Measurements from ENCODE around the gene SGF29.
"Not testable (repeated sequence)": the region's sequence is repeated elsewhere in the genome, so short reads cannot be mapped to it uniquely, and the experiment has no call there.

The SGF29 gene

GRCh38 chr16:28553776-28554633 lies at the start of gene SGF29:
Gene SGF29, plus strand, starts transcription at chr16:28553920. Its CDS starts 27,150 bp downstream, at chr16:28581070.
- TF ChIP-seq ZNF274 (IDR thresholded peaks at IDR 0.05; ENCODE audit: low read depth, low read length), result no peak
- H3K4me3 ChIP-seq (ENCODE audit: low read length), result peak within 1 kb of the TSS; percentile 66

GRCh38 chr16:28504707-28505404 lies 48.9 kb upstream of the SGF29 start:
- TF ChIP-seq ZNF274 (IDR thresholded peaks at IDR 0.05; ENCODE audit: low read depth, low read length), result no peak
- H3K4me3 ChIP-seq (ENCODE audit: low read length), result no peak overlapping the region

GRCh38 chr16:28505489-28506137 lies 48.1 kb upstream of the SGF29 start:
- no peak overlapping the region for H3K4me3 ChIP-seq (ENCODE audit: low read length)
- TF ChIP-seq ZNF274 (IDR thresholded peaks at IDR 0.05; ENCODE audit: low read depth, low read length), result no peak

GRCh38 chr16:28511031-28511430 lies 42.7 kb upstream of the SGF29 start:
- H3K4me3 ChIP-seq (ENCODE audit: low read length), result no peak overlapping the region
- TF ChIP-seq ZNF274 (IDR thresholded peaks at IDR 0.05; ENCODE audit: low read depth, low read length), result no peak

- no peak overlapping the region for H3K4me3 ChIP-seq (ENCODE audit: low read length)
- no peak for TF ChIP-seq ZNF274 (IDR thresholded peaks at IDR 0.05; ENCODE audit: low read depth, low read length)
These were observed 41.6 kb upstream of the SGF29 start for GRCh38 chr16:28511801-28512789.

- H3K4me3 ChIP-seq (ENCODE audit: low read length), result no peak overlapping the region
- no peak for TF ChIP-seq ZNF274 (IDR thresholded peaks at IDR 0.05; ENCODE audit: low read depth, low read length)
These were observed 40.1 kb upstream of the SGF29 start for GRCh38 chr16:28513484-28514181.

GRCh38 chr16:28514246-28514645 lies 39.5 kb upstream of the SGF29 start:
- H3K4me3 ChIP-seq (ENCODE audit: low read length), result no peak overlapping the region
- TF ChIP-seq ZNF274 (IDR thresholded peaks at IDR 0.05; ENCODE audit: low read depth, low read length), result no peak

- no peak for TF ChIP-seq ZNF274 (IDR thresholded peaks at IDR 0.05; ENCODE audit: low read depth, low read length)
- H3K4me3 ChIP-seq (ENCODE audit: low read length), result no peak overlapping the region
These were observed 33.0 kb upstream of the SGF29 start for GRCh38 chr16:28520672-28521071.

- H3K4me3 ChIP-seq (ENCODE audit: low read length), result no peak overlapping the region
- no peak for TF ChIP-seq ZNF274 (IDR thresholded peaks at IDR 0.05; ENCODE audit: low read depth, low read length)
These were observed 32.3 kb upstream of the SGF29 start for GRCh38 chr16:28521436-28521835.

GRCh38 chr16:28522792-28523191 lies 30.9 kb upstream of the SGF29 start:
- no peak overlapping the region for H3K4me3 ChIP-seq (ENCODE audit: low read length)
- no peak for TF ChIP-seq ZNF274 (IDR thresholded peaks at IDR 0.05; ENCODE audit: low read depth, low read length)

- no peak overlapping the region for H3K4me3 ChIP-seq (ENCODE audit: low read length)
- no peak for TF ChIP-seq ZNF274 (IDR thresholded peaks at IDR 0.05; ENCODE audit: low read depth, low read length)
These were observed 29.0 kb upstream of the SGF29 start for GRCh38 chr16:28524681-28525171.

- H3K4me3 ChIP-seq (ENCODE audit: low read length), result no peak overlapping the region
- no peak for TF ChIP-seq ZNF274 (IDR thresholded peaks at IDR 0.05; ENCODE audit: low read depth, low read length)
These were observed 27.3 kb upstream of the SGF29 start for GRCh38 chr16:28526201-28527099.

- not testable (repeated sequence) for H3K4me3 ChIP-seq (ENCODE audit: low read length)
These were observed 26.5 kb upstream of the SGF29 start for GRCh38 chr16:28527100-28527785.

Measured in GM08714 (cell line).